ENCODE data around the gene CENPM.

Gene CENPM

GRCh38 chr22:41913842-41914534 is 33.0 kb downstream of the CENPM start:
- DNase-seq (ENCODE audit: low read depth in 2 of 2): no peak

GRCh38 chr22:41913040-41913719 is 33.8 kb downstream of the CENPM start:
- DNase-seq (ENCODE audit: low read depth in 2 of 2): no peak

GRCh38 chr22:41912338-41913039 is 34.5 kb downstream of the CENPM start:
- DNase-seq (ENCODE audit: low read depth in 2 of 2): no peak

- DNase-seq (ENCODE audit: low read depth in 2 of 2): no peak
These were observed 35.8 kb downstream of the CENPM start for GRCh38 chr22:41911001-41911611.

GRCh38 chr22:41910050-41911000 is 36.6 kb downstream of the CENPM start:
- no peak for DNase-seq (ENCODE audit: low read depth in 2 of 2)

- DNase-seq (ENCODE audit: low read depth in 2 of 2): no peak
These were observed 37.5 kb downstream of the CENPM start for GRCh38 chr22:41909310-41910049.

- DNase-seq (ENCODE audit: low read depth in 2 of 2): no peak
These were observed 38.3 kb downstream of the CENPM start for GRCh38 chr22:41908411-41909309.

GRCh38 chr22:41907436-41908401 is 39.2 kb downstream of the CENPM start:
- DNase-seq (ENCODE audit: low read depth in 2 of 2): no peak

- no peak for DNase-seq (ENCODE audit: low read depth in 2 of 2)
These were observed 40.1 kb downstream of the CENPM start for GRCh38 chr22:41906822-41907221.

- DNase-seq (ENCODE audit: low read depth in 2 of 2): no peak
These were observed 41.3 kb downstream of the CENPM start for GRCh38 chr22:41905411-41906202.

GRCh38 chr22:41904450-41905410 is 42.2 kb downstream of the CENPM start:
- no peak for DNase-seq (ENCODE audit: low read depth in 2 of 2)

- no peak for DNase-seq (ENCODE audit: low read depth in 2 of 2)
These were observed 44.0 kb downstream of the CENPM start for GRCh38 chr22:41902932-41903421.

GRCh38 chr22:41902016-41902415 is 44.9 kb downstream of the CENPM start:
- DNase-seq (ENCODE audit: low read depth in 2 of 2): no peak

- DNase-seq (ENCODE audit: low read depth in 2 of 2): no peak
These were observed 46.2 kb downstream of the CENPM start for GRCh38 chr22:41900652-41901312.

GRCh38 chr22:41899992-41900651 is 46.8 kb downstream of the CENPM start:
- DNase-seq (ENCODE audit: low read depth in 2 of 2): no peak
